GM12872 (cell line): ENCODE measurements around the gene MYL4.

Experiments used
- TF ChIP-seq, protein P1 (sequence below): IDR thresholded peaks from 3 replicates; pipeline ENCODE4 v1.5.1; 2011; ENCODE audit warnings: low read depth, mild to moderate bottlenecking, low read length, moderate library complexity; ENCODE audit not compliant: insufficient read depth

MYL4 gene

GRCh38 chr17:47177261-47177660 lies 31.9 kb upstream of the MYL4 start:
- TF ChIP-seq, protein P1, sequence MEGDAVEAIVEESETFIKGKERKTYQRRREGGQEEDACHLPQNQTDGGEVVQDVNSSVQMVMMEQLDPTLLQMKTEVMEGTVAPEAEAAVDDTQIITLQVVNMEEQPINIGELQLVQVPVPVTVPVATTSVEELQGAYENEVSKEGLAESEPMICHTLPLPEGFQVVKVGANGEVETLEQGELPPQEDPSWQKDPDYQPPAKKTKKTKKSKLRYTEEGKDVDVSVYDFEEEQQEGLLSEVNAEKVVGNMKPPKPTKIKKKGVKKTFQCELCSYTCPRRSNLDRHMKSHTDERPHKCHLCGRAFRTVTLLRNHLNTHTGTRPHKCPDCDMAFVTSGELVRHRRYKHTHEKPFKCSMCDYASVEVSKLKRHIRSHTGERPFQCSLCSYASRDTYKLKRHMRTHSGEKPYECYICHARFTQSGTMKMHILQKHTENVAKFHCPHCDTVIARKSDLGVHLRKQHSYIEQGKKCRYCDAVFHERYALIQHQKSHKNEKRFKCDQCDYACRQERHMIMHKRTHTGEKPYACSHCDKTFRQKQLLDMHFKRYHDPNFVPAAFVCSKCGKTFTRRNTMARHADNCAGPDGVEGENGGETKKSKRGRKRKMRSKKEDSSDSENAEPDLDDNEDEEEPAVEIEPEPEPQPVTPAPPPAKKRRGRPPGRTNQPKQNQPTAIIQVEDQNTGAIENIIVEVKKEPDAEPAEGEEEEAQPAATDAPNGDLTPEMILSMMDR = no peak

DNA sequence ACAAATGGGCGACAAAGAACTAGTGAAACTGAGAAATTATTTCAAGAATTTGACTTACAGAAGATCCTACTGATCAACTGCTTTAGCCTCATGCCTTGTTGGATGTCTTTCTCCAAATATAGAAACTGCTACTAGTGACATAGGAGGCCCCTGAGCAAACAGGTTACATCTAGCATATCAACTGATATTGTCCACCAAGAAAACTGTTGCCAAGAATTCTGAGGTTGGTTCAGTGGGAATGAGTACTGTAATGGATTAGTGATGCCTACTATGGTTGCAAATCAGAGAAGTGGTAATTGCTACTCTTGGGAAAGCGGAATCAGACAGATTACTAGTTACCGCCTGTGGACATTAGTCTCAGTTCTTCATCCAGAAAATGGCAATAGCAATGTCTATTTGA lies 30.0 kb upstream of the MYL4 start:
- TF ChIP-seq, protein P1 = no peak

DNA sequence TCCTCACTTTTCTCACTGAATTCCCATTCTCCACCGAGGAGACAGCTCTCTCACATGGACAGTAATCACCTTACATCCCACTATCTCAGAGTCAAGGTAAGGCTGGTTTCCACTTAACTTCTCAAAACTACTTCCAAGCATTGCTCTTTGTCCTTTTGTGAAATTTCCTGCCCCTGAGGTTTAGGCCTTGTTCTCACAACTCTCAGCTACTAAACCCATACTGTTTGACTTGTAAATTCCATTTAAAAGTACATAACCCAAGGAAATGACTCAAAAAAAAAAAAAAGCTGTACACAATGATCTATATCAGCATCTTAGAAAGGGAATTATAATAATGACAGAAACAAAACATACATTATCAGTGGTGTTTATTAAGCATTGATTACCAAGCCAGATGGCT lies 28.8 kb upstream of the MYL4 start:
- TF ChIP-seq, protein P1 = no peak

- TF ChIP-seq, protein P1 = no peak
Measured at GRCh38 chr17:47184681-47185080, 24.5 kb upstream of the MYL4 start.

GRCh38 chr17:47188271-47188875 lies 20.8 kb upstream of the MYL4 start:
- TF ChIP-seq, protein P1 = no peak

- TF ChIP-seq, protein P1 = no peak
Measured at GRCh38 chr17:47188876-47189731, 20.0 kb upstream of the MYL4 start, which contains the start of gene CDC27. TSS of gene CDC27 (minus strand) at chr17:47189295. CDS start at chr17:47189172, 123 bp downstream.

DNA sequence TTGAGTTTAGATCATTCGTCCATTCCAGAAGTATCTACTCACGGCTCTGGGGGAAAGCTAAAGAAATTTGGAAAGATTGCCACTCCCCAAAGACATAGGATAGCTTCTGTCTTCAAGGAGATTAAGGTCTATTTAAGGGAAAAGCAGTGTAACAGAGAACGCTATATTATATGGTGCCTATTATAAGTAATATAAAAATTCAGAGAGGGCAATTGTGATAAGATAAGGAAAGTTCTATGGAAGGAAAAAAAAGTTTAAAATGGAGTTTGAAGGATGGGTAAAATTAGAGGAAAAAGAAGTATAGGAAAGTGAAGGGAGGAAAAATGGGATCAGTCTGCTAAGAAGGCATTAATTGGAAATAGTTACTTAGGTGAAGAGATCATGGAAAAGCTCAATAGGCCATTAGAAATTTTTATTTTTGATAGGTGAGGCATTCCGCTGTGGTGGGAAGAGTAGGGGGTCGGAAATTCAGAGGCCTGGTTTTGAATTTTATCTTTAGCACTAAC lies 19.4 kb upstream of the MYL4 start:
- TF ChIP-seq, protein P1 = no peak
